ENCODE measurements around the gene RETREG3.

RETREG3 gene, protein sequence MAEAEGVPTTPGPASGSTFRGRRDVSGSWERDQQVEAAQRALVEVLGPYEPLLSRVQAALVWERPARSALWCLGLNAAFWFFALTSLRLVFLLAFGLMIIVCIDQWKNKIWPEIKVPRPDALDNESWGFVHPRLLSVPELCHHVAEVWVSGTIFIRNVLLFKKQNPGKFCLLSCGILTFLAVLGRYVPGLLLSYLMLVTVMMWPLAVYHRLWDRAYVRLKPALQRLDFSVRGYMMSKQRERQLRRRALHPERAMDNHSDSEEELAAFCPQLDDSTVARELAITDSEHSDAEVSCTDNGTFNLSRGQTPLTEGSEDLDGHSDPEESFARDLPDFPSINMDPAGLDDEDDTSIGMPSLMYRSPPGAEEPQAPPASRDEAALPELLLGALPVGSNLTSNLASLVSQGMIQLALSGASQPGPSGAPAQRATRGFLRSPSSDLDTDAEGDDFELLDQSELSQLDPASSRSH

DNA sequence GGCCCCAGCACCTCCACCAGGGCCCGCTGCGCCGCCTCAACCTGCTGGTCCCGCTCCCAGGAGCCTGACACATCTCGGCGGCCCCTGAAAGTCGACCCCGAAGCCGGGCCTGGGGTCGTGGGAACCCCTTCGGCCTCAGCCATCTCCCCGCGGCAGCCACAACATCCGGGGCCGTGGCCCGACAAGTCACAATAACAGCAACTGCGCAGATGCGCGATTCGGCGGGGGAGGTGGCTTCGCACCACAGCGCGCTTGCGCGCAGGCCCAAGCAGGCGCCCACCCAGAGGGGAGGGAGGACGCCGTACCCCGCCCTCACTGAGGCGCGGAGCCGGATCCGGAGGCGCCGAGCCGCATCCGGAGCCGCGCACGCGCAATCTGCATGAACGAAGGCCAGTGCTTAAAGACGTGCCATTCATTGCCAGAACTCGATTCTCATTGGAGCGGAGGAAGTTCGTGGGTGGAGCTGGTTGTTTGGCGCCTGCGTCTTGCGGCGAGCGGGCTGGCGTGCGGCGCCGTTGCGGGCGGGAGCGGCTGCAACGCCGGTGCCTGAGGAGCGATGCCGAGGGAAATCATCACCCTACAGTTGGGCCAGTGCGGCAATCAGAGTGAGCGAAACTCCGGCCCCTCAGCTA is at the start of gene RETREG3, which contains the start of gene TUBG1:
TSS of gene RETREG3 (minus strand) at position 193 of the 632 bp plus-strand sequence. CDS start at position 143, 50 bp downstream.
TSS of gene TUBG1 (plus strand) at position 502 of the 632 bp plus-strand sequence. CDS start at position 557, 55 bp downstream.
- TF ChIP-seq GATA3 (IDR thresholded peaks at IDR 0.05; ENCODE audit: low read depth, low read length) (no peak), GATA2 (IDR thresholded peaks at IDR 0.05; ENCODE audit: low read depth, low read length) (no peak)

DNA sequence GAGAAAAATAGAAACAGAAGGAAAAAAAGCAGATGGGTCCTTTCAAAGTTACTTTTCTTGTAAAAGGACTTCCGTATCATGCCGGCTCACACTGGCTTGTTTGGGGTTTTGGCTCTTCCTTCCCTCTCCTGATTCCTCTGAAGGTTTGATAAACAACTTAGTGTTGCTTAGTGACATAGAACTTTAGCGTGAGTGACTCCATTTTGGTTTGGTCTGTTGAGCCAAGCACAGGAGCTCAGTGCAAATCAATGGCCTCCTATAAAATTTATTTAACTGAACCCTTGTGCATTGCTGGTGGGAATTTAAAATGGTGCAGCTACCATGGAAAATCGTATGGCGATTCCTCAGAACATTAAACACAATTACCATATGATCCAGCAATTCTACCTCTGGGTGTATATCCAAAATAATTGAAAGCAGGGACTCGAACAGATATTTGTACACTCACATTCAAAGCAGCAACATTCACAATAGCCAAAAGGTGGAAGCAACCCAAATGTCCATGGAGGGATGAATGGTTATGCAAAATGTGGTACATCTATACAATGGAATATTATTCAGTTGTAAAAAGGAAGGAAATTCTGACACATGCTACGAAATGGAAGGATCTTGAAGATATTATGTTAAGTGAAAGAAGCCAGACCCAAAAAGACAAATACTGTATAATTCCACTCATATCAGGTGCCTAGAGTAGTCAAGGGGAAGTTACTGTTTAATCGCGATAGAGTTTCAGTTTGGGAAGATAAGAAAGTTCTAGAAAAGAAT is 48.8 kb upstream of the RETREG3 start:
- TF ChIP-seq GATA3 (IDR thresholded peaks at IDR 0.05; ENCODE audit: low read depth, low read length) (no peak), GATA2 (IDR thresholded peaks at IDR 0.05; ENCODE audit: low read depth, low read length) (no peak)

DNA sequence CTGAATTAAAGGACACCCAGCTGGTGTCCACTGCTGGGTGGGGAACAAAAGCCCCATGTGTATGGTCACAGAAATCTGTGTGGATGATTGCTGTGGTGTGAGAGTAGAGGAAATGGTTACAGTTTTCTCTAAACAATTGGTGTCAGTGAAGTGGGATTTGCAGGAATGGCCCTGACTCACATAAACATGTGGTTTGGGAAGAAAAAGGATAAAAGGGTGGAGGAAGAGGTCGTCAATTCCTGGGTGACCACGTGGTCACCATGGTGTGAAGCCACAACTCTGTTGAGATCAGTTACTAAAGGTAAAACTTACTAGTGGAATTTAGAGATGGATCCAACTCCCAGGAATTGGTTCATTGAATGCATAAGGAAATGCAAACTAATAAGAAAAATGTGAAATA is 46.4 kb upstream of the RETREG3 start:
- TF ChIP-seq GATA3 (IDR thresholded peaks at IDR 0.05; ENCODE audit: low read depth, low read length) (no peak), GATA2 (IDR thresholded peaks at IDR 0.05; ENCODE audit: low read depth, low read length) (no peak)

DNA sequence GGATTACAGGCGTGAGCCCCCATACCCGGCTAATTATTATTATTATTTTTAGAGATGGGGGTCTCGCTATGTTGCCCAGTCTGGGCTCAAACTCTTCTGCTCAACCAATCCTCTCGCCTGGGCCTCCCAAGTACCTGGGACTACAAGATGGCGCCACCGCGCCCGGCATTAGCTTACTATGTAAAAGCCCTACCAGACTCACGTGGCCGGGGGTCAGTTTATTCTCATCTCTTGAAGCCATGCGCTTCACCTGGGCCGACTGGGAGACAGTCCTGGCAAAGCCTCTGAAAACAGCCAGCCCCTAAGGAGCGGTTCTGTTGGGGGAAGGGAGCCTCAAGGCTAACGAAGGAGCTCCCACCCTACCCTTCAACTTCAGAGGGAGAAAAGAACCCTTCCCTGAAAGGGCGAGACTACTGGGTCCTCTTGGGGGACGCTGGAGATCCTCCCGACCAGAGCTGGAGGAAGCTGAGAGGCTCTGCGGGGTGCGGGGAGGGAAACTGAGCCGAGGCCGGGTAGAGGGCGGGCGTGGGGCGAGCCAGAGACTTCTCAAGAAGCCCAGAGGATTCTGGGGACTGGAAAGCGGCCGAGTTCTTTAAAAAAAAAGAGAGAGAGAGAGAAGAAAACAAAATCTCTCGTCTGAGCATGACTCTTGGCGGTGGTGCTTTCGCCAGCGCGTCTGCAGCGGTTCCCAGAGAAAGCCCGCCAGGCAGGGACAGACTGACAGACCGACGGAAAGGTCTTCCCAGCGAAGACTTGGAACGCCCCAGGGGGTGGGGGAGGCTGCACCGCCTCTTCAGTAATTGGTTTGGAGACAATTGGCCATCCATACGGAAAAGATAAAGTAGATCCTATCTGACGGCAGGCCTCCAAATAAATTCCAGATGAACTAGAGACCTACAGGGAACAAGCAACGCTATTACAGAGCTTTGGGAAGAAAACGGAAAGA is 44.3 kb upstream of the RETREG3 start:
- TF ChIP-seq GATA2 (IDR thresholded peaks at IDR 0.05; ENCODE audit: low read depth, low read length) (peak; percentile 97), GATA3 (IDR thresholded peaks at IDR 0.05; ENCODE audit: low read depth, low read length) (peak; percentile 96)

DNA sequence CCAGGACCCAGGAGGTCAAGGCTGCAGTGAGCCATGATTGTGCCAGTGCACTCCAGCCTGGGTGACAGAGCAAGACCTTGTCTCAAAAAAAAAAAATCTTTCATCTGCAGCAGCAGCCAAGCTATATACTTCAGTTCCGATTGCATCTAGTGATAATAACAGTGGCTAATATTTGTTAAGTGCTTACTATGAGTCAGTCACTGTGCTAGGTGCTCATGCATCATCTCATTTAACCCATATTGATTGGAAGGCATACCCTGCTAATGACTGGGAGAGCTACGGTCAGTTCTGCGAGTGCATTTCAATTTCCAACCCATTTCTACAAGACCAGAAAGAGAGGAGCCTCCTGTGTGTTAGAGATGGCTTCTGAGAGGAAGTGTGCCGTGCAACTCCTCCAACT is 42.2 kb upstream of the RETREG3 start:
- no peak for TF ChIP-seq GATA2 (IDR thresholded peaks at IDR 0.05; ENCODE audit: low read depth, low read length)
- no peak for TF ChIP-seq GATA3 (IDR thresholded peaks at IDR 0.05; ENCODE audit: low read depth, low read length)

DNA sequence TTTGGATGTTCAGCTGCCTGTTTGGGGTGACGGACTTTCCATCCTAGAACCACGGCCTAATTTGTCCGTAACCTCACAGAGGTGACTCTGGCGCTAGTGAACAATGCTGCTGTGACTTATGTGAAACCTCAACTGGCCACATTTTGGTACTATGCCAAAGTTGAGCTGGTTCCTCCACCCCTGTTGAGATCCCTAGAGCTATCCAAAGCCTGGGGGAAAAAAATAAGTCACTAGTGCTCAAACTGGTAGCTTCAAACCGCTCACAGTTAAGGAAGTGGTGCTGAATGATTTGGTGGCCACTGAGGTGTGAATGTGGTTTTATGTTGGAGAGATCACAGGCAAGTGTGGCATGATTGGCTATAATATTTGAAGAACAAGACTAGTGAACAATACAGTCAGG is 38.6 kb upstream of the RETREG3 start:
- TF ChIP-seq GATA2 (IDR thresholded peaks at IDR 0.05; ENCODE audit: low read depth, low read length) (no peak), GATA3 (IDR thresholded peaks at IDR 0.05; ENCODE audit: low read depth, low read length) (no peak)

DNA sequence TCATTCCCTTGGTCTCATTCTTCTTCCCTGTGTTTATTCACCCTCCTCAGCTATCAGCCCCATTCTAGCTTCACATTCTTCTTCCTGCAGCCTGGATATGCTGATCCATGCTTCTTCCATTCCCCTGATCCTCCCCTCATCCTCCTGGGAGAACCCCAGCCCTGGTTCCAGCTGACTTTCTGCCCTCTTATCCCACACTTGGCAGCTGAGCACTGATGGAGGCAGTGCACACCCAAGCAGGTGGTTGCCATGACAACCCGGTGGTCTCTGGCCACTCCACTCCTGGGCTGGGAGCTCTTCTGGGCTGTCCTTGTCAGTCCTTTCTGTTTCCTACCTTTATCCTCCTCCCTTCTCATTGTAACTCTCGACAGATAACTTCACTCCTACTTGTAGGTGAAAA is 33.2 kb upstream of the RETREG3 start:
- TF ChIP-seq GATA3 (IDR thresholded peaks at IDR 0.05; ENCODE audit: low read depth, low read length) (no peak), GATA2 (IDR thresholded peaks at IDR 0.05; ENCODE audit: low read depth, low read length) (no peak)

DNA sequence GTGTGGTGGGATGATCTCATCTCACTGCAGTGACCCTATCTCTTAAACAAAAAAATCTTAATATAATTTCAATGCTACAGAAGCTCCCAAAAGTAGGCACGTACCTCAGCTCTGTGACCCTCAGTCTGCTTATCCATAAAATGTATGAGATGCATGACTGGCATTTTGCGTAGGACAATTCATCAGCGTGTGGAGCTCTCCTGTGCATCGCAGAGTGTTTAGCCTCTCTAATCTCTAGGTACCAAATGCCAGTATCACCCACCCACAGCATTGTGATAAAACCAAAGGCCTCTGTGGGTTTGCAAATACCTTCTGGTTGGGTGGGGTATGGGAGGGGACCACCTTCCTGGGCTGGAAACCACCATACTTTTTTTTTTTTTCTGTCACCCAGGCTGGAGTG is 30.9 kb upstream of the RETREG3 start:
- no peak for TF ChIP-seq GATA2 (IDR thresholded peaks at IDR 0.05; ENCODE audit: low read depth, low read length)
- TF ChIP-seq GATA3 (IDR thresholded peaks at IDR 0.05; ENCODE audit: low read depth, low read length): no peak

DNA sequence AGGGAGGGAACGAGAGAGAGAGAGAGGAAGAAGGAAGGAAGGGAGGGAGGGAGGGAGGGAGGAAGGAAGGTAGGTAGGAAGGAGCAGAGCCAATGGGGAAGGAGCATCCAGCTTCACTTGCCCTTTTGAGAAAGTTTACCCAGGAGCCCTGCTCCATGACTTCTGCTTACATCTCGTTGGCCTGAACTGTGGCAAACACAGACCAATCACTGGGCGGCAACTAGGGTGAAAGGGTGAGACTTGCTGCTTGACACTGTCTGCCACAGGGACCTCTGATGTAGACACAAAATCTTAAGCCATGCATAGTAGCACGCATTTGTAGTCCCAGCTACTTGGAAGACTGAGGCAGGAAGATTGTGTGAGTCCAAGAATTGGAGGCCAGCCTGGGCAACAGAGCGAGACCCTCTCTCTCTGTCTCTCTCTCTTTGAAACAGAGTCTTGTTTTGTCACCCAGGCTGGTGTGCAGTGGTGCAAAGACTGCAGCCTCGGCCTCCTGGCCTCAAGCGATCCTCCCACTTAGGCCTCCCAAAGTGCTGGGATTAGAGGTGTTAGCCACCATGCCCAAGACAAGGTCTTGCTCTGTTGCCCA is 30.4 kb upstream of the RETREG3 start:
- TF ChIP-seq GATA3 (IDR thresholded peaks at IDR 0.05; ENCODE audit: low read depth, low read length) (no peak), GATA2 (IDR thresholded peaks at IDR 0.05; ENCODE audit: low read depth, low read length) (no peak)

DNA sequence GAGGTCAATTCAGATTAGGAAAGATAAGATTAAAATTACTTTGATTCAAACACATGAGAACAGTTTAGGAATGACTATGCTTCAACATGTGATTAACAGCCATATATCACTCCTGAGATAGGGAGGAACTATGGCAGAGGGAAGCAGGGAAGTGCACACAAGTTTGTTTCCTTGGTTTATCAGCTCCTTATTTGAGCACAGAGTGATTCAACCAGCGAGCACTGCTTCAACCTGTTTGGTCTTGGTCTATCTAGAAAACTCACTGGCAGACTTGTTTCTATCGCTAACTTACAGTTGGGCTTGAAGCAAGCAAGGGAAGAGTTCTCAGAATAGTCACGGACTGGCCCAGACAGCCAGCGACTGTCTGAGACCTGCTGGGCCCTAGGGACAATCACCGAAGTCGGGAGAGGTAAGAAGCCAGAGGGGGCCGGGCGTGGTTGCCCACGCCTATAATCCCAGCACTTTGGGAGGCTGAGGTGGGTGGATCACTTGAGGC is 23.8 kb upstream of the RETREG3 start:
- TF ChIP-seq GATA3 (IDR thresholded peaks at IDR 0.05; ENCODE audit: low read depth, low read length) (no peak), GATA2 (IDR thresholded peaks at IDR 0.05; ENCODE audit: low read depth, low read length) (no peak)

DNA sequence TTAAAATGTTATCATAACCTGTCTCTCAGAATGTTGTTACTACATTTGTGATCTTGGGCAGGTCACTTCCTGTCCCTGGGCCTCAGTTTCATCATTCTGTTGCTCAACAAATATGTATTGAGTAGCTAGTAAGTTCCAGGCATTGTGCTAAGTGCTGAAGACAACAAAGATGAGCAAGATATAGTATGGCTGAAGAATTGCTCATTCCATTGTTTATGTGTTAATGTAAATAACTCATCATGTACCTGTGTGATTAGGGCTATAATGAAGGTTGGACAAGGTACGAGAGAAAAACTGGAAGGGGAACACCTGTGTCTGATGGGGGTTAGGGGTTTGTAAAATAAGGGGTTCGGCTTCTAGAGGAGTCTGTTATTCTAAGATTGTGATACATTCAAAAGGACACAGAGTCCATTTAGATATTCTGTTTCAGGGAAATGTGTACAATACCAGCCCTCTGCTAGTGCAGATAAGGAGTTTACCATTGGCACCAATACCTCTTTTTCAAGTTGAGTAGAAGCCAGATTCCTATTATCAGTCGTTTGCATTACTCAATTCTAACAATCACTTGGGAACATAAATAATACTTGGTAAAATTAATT is 20.3 kb upstream of the RETREG3 start:
- TF ChIP-seq GATA2 (IDR thresholded peaks at IDR 0.05; ENCODE audit: low read depth, low read length) (no peak), GATA3 (IDR thresholded peaks at IDR 0.05; ENCODE audit: low read depth, low read length) (no peak)

All from SH-SY5Y (cell line).